GM19468 (cell line): ENCODE data around the gene POM121C.
"Not testable (repeated sequence)": the region's sequence is repeated elsewhere in the genome, so short reads cannot be mapped to it uniquely, and the experiment has no call there.

ENCODE experiments used
- ATAC-seq: cut with Tn5 transposase; IDR thresholded peaks from one replicate; pipeline ENCODE4 v1.9.1; 2021; ENCODE audit warnings: mild to moderate bottlenecking, moderate library complexity, moderate number of reproducible peaks; ENCODE audit not compliant: unreplicated experiment; ENCODE audit errors: extremely low read depth

Gene POM121C

GRCh38 chr7:75398771-75399700, 87.1 kb downstream of the POM121C start:
- ATAC-seq: not testable (repeated sequence)

GRCh38 chr7:75397865-75398264, 88.2 kb downstream of the POM121C start:
- ATAC-seq: not testable (repeated sequence)

GRCh38 chr7:75395329-75395728, 90.8 kb downstream of the POM121C start, which contains the start of gene TRIM73:
Gene TRIM73, plus strand, starts transcription at chr7:75395629. Its CDS starts 3,305 bp downstream, at chr7:75398934.
- ATAC-seq: not testable (repeated sequence)

- not testable (repeated sequence) for ATAC-seq
These were observed 92.9 kb downstream of the POM121C start for GRCh38 chr7:75393194-75393593.

GRCh38 chr7:75374519-75375317, 111.4 kb downstream of the POM121C start:
- ATAC-seq: not testable (repeated sequence)

- not testable (repeated sequence) for ATAC-seq
These were observed 112.0 kb downstream of the POM121C start for GRCh38 chr7:75374144-75374518.

- ATAC-seq: not testable (repeated sequence)
These were observed 118.8 kb downstream of the POM121C start for GRCh38 chr7:75367313-75367712.
